Measurements from ENCODE around the gene TXNRD1.
"Not testable (repeated sequence)": the region's sequence is repeated elsewhere in the genome, so short reads cannot be mapped to it uniquely, and the experiment has no call there.

TXNRD1 gene

DNA sequence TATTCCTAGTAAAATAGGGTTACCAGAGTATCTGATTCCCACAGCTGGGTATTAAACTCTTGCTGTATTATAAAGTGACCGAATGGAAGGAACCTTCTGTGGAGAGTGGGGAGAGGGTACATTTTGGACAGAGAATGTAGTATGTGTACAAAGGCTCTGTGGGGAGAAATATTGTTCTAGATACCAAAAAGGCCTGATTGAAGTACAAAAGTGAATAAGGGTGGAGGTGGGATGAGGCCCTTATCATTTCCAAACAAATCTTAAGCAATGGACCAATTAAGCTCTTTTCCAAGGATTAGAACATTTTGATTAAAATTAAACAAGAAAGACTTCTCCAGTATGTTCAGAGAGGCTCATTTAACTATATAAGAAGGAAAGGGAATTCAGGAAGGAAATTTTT, 108.3 kb downstream of the TXNRD1 start:
- no peak for DNase-seq (ENCODE audit: low read depth, low spot score)

- DNase-seq (ENCODE audit: low read depth, low spot score): not testable (repeated sequence)
Observed at GRCh38 chr12:104328278-104328677, 112.7 kb downstream of the TXNRD1 start.

DNA sequence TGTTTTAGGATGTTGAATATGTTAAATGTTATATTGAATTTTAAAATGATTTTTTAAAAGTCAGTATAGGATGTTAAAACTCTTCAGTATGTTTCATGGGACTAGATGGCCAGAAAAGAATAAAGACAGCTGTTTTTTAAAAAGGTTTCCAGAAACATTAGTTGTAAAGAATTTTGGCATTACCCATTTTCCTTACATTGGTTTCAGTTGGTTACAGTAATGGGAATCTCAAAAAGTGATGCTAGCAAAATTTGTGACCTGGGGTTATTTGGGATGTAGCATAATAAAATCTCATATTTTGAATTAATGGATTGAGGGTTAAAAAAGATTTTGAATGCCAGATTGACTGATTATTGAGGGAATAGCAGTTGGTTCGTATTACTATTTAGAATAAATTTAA, 113.2 kb downstream of the TXNRD1 start:
- DNase-seq (ENCODE audit: low read depth, low spot score): no peak

DNA sequence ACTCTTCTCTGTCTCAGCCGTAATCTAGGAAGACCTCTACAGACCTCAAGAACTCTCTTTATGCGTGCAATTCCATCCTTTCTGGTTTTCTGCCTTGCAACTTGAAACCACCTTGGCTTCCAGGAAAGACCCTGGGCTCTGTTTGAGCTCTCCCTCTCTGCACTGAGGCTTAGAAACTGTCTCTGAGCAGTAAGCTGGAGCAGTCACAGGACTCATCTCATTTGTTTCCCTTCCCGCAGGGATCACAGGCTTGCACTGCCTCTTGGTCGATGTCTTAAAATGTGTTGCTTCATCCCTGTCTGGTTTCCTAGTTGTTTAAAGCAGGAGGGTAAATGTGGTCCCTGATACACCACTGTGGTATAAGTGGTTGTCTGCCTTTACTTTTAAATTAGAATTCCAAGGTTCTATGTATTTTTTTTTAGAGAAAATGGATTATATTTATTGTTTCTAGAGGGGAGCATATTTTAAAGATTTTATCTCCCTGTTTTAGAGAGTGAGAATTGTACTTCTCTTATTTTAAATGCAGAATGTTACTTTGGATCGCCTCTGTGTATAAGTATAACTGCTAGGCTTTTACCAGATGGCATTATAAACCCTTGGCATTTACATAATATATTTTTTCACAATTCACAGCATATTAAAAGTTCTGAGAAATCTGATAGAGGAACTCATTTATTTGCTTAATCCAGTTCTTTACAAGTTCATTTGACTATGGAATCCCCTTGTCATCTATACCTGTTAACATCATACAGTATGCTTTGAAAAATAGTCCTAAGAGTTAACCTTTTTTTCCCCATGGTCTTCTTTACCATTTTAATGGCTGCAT, 114.3 kb downstream of the TXNRD1 start:
- DNase-seq (ENCODE audit: low read depth, low spot score): no peak

- no peak for DNase-seq (ENCODE audit: low read depth, low spot score)
Observed at GRCh38 chr12:104331376-104331775, 115.8 kb downstream of the TXNRD1 start.

DNA sequence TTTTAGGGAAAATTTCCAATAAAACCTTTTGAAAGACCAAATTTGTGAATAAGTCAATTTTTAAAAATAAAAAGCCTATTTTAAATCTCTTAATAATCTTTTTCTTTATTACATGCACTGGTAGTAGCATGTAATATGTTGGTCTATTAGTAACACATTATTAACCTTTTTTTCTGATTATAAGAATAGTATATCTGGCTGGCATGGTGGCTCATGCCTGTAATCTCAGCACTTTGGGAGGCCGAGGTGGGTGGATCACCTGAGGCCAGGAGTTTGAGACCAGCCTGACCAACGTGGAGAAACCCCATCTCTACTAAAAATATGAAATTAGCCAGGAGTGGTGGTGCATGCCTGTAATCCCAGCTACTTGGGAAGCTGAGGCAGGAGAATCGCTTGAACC, 116.7 kb downstream of the TXNRD1 start:
- not testable (repeated sequence) for DNase-seq (ENCODE audit: low read depth, low spot score)

DNA sequence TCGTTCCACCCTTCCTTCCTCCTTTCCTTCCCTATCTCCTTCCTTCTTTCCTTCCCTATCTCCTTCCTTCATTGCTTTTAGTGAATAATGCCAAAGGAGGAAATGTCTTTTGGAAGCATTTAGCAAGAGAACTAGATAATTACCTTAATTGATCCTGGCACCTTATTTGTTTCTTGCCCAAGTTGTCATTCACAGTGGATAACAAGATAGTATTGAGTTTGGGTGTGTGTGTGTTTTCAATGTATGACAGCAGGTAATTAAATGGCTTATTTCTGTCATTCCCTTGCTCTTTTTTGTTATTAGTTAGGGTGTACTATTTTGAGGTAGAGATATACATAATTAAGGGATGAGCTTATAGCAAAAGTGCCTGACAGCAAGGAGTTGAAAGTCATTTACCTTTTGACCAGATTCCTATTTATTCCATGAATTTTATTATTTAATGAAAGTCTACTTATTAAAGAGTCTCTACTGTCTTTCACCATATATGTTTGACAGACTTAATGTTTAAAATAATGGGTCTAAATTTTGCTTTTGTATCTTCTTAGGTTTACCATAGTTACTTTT, 118.2 kb downstream of the TXNRD1 start:
- DNase-seq (ENCODE audit: low read depth, low spot score): no peak

DNA sequence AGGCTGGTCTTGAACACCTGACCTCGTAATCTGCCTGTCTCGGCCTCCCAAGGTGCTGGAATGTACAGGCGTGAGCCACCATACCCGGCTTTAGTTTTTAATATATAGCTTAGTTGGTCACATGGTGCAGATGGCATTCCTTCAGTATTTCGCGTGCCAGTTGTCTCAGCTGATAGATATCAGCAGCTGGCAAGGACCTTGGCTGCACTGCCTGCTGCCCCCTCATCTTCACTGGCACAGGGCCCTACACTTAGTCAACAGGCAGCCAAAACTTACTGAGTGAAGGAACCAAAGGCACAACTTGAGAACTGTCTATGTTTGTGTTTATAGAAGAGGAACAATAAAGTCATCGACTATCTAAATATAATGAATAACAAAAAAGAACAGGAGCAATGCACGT, 119.0 kb downstream of the TXNRD1 start:
- no peak for DNase-seq (ENCODE audit: low read depth, low spot score)

DNA sequence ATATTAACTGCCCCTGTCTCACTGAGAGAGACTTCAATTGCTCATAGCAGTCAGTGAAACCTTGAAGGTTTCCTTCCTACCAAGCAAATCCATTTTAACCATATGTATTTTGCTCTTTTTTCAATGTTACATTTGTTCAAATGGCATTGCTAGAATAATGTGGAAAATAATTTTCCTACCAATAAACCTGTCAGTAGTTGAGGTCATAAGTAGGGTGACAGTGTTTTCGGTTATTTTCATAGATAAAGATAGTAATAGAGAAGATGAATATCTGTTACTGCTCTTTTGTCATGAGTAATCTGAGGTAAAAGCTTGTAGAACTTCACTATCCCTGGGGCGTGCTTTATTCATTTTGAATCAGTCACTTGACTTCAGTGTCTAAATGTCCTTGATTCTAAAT, 120.5 kb downstream of the TXNRD1 start:
- DNase-seq (ENCODE audit: low read depth, low spot score): no peak

DNA sequence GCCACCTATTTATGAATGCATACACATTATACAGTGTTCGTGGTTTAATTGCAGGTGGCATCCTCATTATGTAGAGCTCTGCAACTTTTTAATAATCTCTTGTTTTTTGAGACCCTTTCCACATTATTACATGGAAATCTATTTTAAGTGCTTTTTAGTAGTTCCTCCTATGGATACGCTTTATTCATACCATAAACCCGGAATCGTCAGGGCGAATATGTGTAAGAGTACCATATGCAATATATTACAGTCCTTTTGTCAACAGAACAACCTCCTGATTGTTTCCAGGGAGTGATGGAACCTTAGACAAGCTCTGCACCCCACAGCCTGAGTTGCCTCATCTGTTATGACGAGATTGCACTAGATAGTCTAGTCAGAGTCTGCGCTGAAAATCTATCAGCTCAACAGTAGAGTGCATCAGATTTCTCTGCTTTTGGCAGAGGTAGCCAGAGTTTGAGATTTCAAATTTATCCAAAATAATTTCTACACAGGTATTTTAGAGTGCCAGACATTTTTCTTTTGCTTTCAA, 121.5 kb downstream of the TXNRD1 start:
- DNase-seq (ENCODE audit: low read depth, low spot score): no peak

GRCh38 chr12:104339663-104340062, 124.1 kb downstream of the TXNRD1 start:
- no peak for DNase-seq (ENCODE audit: low read depth, low spot score)

- DNase-seq (ENCODE audit: low read depth, low spot score): no peak
Observed at GRCh38 chr12:104340177-104340576, 124.6 kb downstream of the TXNRD1 start.

DNA sequence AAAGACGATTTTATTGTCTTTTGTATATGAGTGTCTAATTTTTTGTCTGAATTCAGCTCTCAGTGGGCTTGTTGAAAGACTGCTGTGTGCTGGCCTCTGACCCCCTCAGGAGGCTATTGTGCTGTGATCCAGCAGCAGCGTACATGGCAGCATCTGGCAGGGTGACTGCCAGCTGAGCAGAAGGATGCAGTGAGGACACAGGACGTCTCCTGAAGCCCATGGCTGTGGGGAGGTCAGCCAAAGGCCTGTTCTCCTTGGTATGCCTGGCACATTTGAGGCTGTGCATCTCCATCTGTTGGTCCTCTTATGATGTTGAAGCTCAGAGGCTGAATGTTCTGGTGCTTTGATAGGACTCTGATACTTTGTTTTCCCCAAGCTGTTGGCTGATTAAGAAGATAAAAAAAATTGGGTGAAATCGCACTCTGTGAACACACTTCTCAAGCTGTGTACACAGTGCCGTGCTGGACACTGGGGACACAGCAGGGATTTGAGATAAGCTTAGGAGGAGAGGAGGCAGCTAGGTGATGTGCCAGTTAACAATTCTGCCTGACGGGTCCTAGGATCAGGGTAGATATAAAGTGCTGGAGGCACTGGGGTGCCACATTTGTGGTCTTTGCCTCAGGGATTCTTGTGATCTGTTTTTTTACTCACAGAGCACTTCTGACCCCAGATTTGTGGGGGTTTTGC, 125.5 kb downstream of the TXNRD1 start:
- DNase-seq (ENCODE audit: low read depth, low spot score): no peak

DNA sequence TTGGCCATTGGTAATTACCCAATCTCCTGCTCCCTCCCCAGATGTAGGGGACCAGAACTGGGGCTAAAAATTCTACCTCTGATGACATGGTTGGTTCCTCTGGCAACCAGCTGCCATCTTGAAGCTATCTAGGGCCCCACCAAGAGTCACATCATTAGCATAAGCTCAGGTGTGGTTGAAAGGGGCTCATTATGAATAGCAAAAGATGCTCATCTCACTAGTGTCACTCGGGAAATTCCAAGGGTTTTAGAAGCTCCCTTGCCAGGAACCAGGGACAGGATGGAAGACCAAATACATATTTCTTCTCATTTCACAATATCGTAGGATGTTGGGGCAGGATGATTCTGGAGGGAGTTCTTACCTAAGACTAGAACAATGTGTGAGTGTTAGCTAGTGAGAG, 126.6 kb downstream of the TXNRD1 start:
- DNase-seq (ENCODE audit: low read depth, low spot score): no peak

GRCh38 chr12:104342635-104343249, 127.2 kb downstream of the TXNRD1 start:
- no peak for DNase-seq (ENCODE audit: low read depth, low spot score)

GRCh38 chr12:104344682-104345081, 129.1 kb downstream of the TXNRD1 start:
- DNase-seq (ENCODE audit: low read depth, low spot score): no peak

GRCh38 chr12:104345234-104346066, 129.9 kb downstream of the TXNRD1 start:
- no peak for DNase-seq (ENCODE audit: low read depth, low spot score)

GRCh38 chr12:104347374-104348075, 131.9 kb downstream of the TXNRD1 start:
- DNase-seq (ENCODE audit: low read depth, low spot score): no peak

GRCh38 chr12:104348283-104348993, 132.9 kb downstream of the TXNRD1 start:
- no peak for DNase-seq (ENCODE audit: low read depth, low spot score)

GRCh38 chr12:104348994-104349494, 133.5 kb downstream of the TXNRD1 start:
- DNase-seq (ENCODE audit: low read depth, low spot score): no peak
